Measurements from ENCODE around the gene TMEM214. TPM values are rescaled to one million over a fixed set of nuclear protein-coding genes. Genes with fewer than 3 reads are reported as not detected.
A peak's percentile ranks its signal among the peaks of the same experiment; 100 is the strongest.

Gene TMEM214
- total RNA-seq, 1 experiment from 2014 or later, result 55.3 TPM

GRCh38 chr2:27078267-27079194, 45.8 kb downstream of the TMEM214 start, which contains the start of gene EMILIN1:
EMILIN1 (plus strand) TSS chr2:27078615; CDS start chr2:27079066, 451 bp downstream.
- no peak within 1 kb of the TSS for H3K4me2 ChIP-seq (ENCODE audit: insufficient read depth, insufficient read length, low read length)
- H3K79me1 ChIP-seq (ENCODE audit: insufficient read depth, low read depth, low read length, poor library complexity, severe bottlenecking), result no peaks in the 10 kb centered on the region
- no peak within 1 kb of the TSS for H2BK20ac ChIP-seq (ENCODE audit: low read depth, low read length, poor library complexity, severe bottlenecking)
- Mint-ChIP-seq H3K4me3 (peak within 1 kb of the TSS in 1 of 2 experiments; percentile 41; a peak in 2 of 5 replicates), H3K4me1 (peaks cover 15 to 32% of the 10 kb centered on the region in 2 experiments), H3K27me3 (ENCODE audit: low read depth) (peaks cover 19% of the 10 kb centered on the region), H3K27ac (peak within 1 kb of the TSS in 1 of 3 experiments; percentile 77; a peak in 1 of 7 replicates), H3K9me3 (no peaks in the 10 kb centered on the region), H3K36me3 (ENCODE audit: insufficient read depth in 1 of 3, low read depth in 3 of 3) (no peaks in the 10 kb centered on the region)
- H2BK120ac ChIP-seq (ENCODE audit: low read depth, low read length, poor library complexity, severe bottlenecking), result no peak within 1 kb of the TSS
- H3K79me2 ChIP-seq (ENCODE audit: insufficient read depth, low read length), result no peaks in the 10 kb centered on the region
- H2BK5ac ChIP-seq (ENCODE audit: insufficient read length, low read length), result no peak within 1 kb of the TSS
- WGBS (ENCODE audit: extremely low coverage, insufficient read length, low lambda C conversion rate), result no CpG with 5 or more reads among the region's 41 CpGs
- no peak within 1 kb of the TSS for H3K27ac ChIP-seq (ENCODE audit: insufficient read length, low read depth, low read length)
- H3K4me1 ChIP-seq (ENCODE audit: insufficient read depth, low read length), result no peaks in the 10 kb centered on the region
- no peaks in the 10 kb centered on the region for H3K23me2 ChIP-seq (ENCODE audit: insufficient read length, low read depth, low read length, poor library complexity, severe bottlenecking)
- no peak within 1 kb of the TSS for H3T11ph ChIP-seq (ENCODE audit: low read length)
- DNase-seq, result peak; percentile 49
- H2AK5ac ChIP-seq (ENCODE audit: insufficient read length, low read length), result no peak within 1 kb of the TSS
- H3K14ac ChIP-seq (ENCODE audit: insufficient read depth, low read length), result peak within 1 kb of the TSS; percentile 78; the same call in 1 of the 2 replicates
- H4K91ac ChIP-seq (ENCODE audit: insufficient read length, low read depth, low read length), result no peak within 1 kb of the TSS
- no peak within 1 kb of the TSS for H2BK15ac ChIP-seq (ENCODE audit: low read depth, low read length)
- H3K27me3 ChIP-seq (ENCODE audit: insufficient read depth, low read length), result no peaks in the 10 kb centered on the region
- peak within 1 kb of the TSS; percentile 27 for H3K18ac ChIP-seq (ENCODE audit: insufficient read length, low read depth, low read length)
- no peak within 1 kb of the TSS for H3K9ac ChIP-seq (ENCODE audit: extremely low read depth, insufficient read length, low read length)
- H3K56ac ChIP-seq (ENCODE audit: insufficient read length, low read depth, low read length), result no peak within 1 kb of the TSS
- H4K20me1 ChIP-seq (ENCODE audit: control insufficient read depth, insufficient read depth, insufficient read length), result no peaks in the 10 kb centered on the region
- H2BK12ac ChIP-seq (ENCODE audit: insufficient read length, low read depth, low read length), result no peak within 1 kb of the TSS
- no peak within 1 kb of the TSS for H3K4ac ChIP-seq (ENCODE audit: low read depth, low read length)
- no peak within 1 kb of the TSS for H4K5ac ChIP-seq (ENCODE audit: insufficient read length, low read depth, low read length)
- TF ChIP-seq, protein P1, sequence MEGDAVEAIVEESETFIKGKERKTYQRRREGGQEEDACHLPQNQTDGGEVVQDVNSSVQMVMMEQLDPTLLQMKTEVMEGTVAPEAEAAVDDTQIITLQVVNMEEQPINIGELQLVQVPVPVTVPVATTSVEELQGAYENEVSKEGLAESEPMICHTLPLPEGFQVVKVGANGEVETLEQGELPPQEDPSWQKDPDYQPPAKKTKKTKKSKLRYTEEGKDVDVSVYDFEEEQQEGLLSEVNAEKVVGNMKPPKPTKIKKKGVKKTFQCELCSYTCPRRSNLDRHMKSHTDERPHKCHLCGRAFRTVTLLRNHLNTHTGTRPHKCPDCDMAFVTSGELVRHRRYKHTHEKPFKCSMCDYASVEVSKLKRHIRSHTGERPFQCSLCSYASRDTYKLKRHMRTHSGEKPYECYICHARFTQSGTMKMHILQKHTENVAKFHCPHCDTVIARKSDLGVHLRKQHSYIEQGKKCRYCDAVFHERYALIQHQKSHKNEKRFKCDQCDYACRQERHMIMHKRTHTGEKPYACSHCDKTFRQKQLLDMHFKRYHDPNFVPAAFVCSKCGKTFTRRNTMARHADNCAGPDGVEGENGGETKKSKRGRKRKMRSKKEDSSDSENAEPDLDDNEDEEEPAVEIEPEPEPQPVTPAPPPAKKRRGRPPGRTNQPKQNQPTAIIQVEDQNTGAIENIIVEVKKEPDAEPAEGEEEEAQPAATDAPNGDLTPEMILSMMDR (conservative IDR thresholded peaks at IDR 0.05), result no peak
- H4K8ac ChIP-seq (replicated peaks; ENCODE audit: insufficient read length, low read depth, low read length), result no peak within 1 kb of the TSS
- H3K23ac ChIP-seq (ENCODE audit: insufficient read length, low read depth, low read length), result no peak within 1 kb of the TSS
- no peaks in the 10 kb centered on the region for H3K9me3 ChIP-seq (ENCODE audit: control insufficient read depth, low read depth, low read length)
- H2AFZ ChIP-seq (ENCODE audit: low read length), result no peak within 1 kb of the TSS
